ENCODE measurements around the gene NR1H3. TPM values are rescaled to one million over a fixed set of nuclear protein-coding genes. Genes with fewer than 3 reads are reported as not detected.
A peak's percentile ranks its signal among the peaks of the same experiment; 100 is the strongest.

NR1H3 gene
- total RNA-seq, 1 experiment from 2014 or later, result 147 TPM

GRCh38 chr11:47269829-47270305 lies 12.1 kb downstream of the NR1H3 start, which contains the start of gene MADD:
TSS of gene MADD (plus strand) at chr11:47270133.
- peak; percentile 91 for DNase-seq (ENCODE audit: low spot score)

DNA sequence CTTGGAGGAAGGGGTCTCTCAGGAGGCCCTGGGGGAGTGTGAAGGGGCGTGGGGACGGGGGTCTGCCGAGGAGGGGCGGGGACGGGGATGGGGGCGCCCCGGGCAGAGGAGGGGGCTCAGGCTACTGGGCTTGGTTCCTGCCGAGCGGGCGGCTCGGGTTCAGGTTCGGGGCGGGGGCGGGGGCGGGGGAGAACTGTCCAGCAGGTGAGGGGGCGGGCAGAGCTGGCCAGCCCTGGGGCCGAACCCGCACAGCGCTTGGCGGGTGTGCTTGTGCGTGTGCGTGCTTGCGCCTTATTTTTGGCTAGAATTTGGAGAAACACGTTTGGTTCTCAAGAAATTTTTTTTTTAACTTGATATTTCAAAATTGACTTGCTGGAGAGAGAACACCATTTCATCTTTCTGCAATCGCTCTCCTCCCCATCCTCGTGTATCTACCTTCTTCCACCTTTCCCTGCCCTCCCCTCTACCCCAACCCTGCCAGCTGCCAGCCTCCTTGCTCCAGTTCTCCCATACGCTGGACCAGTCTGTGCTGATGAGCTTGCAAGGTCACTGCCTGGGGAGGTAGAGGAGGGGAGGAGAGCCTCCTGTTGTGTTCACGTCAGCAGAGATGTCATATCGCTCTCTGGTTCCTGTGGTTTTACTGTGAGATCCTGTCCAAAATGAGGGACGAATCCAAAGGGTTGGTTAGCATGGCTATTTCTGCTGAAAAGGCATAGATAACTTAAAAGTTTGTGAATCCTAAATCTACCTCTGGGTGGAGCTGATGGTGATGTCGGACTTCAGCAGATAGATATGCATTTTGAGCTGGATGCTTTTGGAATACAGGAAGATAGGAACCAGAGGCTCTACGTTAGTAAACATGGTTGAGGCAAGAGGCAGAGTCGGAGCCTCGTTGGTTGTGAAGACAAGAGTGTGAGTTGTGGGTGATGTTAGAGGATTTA lies 12.8 kb downstream of the NR1H3 start:
- peak; percentile 53 for DNase-seq (ENCODE audit: low spot score)

GRCh38 chr11:47271328-47271727 lies 13.5 kb downstream of the NR1H3 start:
- DNase-seq (ENCODE audit: low spot score), result no peak

- DNase-seq (ENCODE audit: low spot score), result no peak
Observed at GRCh38 chr11:47271961-47272661, 14.3 kb downstream of the NR1H3 start.

- DNase-seq (ENCODE audit: low spot score), result no peak
Observed at GRCh38 chr11:47272706-47273105, 14.9 kb downstream of the NR1H3 start.

DNA sequence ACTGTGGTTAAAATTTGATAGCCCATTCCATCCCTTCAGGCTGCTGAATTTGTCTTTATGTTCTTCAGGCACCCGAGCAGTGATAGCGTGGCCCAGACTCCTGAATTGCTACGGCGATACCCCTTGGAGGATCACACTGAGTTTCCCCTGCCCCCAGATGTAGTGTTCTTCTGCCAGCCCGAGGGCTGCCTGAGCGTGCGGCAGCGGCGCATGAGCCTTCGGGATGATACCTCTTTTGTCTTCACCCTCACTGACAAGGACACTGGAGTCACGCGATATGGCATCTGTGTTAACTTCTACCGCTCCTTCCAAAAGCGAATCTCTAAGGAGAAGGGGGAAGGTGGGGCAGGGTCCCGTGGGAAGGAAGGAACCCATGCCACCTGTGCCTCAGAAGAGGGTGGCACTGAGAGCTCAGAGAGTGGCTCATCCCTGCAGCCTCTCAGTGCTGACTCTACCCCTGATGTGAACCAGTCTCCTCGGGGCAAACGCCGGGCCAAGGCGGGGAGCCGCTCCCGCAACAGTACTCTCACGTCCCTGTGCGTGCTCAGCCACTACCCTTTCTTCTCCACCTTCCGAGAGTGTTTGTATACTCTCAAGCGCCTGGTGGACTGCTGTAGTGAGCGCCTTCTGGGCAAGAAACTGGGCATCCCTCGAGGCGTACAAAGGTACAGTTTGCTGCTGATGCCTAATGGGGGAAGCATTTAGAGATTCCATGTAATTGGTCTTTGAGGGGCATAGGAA lies 16.9 kb downstream of the NR1H3 start:
- DNase-seq (ENCODE audit: low spot score), result no peak

DNA sequence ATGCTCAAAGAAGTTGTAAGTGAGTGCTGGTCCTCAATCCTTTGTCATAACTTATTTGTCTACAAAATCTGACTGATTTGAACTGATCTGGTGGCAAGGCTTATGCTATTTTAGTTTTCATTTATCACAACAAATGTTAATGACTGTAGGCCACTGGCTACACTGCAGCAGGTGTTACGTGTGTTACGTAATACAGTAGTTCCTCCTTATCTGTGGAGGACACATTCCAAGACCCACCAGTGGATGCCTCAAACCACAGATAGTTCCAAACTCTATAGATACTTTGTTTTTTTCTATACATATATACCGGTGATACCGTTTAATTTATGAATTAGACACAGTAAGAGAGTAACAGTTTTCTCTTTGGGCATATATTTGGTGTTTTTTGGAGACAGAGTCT lies 19.1 kb downstream of the NR1H3 start:
- DNase-seq (ENCODE audit: low spot score), result no peak

- DNase-seq (ENCODE audit: low spot score), result no peak
Observed at GRCh38 chr11:47278058-47278457, 20.3 kb downstream of the NR1H3 start.

DNA sequence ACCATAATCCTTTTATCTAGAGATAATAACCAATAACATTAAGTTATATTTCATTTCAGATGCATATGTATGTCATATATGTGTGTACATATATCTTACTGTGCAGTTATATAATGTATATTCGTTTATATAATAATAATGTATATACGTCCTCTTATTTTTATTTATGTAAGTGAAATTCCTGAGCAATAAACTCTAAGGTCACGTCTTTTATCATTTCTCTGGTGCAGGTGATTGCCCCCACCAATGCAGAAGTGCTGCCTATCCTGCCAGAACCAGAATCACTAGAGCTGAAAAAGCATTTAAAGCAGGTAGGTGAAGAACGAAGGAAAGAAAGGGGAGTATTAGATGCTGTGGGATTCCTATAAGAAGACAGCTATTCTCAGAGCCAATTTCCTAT lies 21.0 kb downstream of the NR1H3 start:
- DNase-seq (ENCODE audit: low spot score), result no peak

DNA sequence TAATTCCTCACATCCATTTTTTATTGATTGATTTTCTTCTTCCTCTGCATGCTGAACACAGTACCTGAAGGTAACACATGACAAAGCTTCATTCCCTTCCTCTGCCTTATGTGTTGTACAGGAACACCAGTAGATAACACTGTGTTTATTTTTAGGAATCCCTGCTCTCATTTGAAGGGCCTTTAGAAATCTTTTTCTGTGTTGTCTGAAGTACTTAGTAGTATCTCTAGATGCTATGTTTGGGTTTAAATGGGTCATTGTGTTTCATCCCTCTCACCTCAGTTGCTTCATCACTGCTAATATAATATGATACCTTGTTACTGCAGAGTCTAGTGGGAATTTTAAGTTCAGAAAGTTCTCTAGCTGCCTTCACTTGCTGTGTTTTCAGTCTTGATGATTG lies 22.3 kb downstream of the NR1H3 start:
- no peak for DNase-seq (ENCODE audit: low spot score)

DNA sequence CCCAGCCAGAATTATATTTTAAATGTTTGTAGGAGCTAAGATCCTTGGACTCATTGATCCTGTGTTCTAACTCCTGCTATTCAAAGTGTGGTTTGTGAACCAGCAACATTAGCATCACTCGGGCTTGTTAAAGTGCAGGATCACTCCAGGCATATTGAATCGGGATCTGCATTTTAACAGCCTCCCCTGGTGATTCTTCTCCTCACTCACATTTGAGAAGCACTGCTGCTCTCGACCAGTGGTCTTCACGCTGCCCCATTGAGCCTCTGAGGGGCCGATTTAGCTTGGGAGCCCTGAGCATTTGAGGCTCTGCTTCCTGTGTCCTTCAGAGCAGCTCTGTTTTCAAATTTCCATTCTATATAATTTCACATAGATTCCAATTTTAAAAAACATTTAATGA lies 23.1 kb downstream of the NR1H3 start:
- no peak for DNase-seq (ENCODE audit: low spot score)

GRCh38 chr11:47282462-47282861 lies 24.7 kb downstream of the NR1H3 start:
- no peak for DNase-seq (ENCODE audit: low spot score)

- DNase-seq (ENCODE audit: low spot score), result no peak
Observed at GRCh38 chr11:47284151-47284550, 26.4 kb downstream of the NR1H3 start.

DNA sequence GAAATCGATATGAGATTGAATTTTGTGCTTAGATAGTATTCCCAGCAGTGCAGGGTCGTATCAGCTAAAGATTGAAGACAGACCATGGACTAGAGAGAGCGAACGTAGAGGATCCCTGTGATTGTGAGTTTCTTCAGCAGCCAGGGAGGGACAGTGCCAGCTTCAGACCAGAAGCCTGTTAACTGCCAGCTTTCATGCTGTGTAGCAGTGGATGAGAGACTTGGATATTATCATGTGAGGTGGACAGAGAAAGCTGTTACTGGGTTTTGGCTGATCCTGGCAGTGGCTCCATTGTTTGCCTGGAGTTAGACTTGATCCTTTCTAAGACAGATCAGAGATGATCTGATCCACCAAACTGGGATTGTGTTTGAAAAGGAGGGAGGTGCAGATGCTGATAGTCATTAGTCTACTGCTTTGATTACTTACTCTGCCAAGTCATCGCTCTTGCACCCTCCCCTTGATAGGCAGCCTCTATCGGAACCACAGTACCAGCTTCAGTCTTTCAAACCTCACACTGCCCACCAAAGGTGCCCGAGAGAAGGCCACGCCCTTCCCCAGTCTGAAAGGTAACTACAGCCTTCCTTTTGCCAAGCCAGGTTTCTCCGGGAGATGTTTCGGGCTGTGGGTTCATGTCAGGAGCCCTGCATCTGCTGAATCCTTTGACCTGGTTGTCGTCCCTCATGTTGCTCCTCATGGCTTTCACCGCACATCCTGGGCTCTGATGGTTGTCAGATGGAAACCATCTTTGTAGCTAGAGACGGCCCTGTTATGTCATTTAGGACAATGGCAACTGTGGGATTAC lies 28.4 kb downstream of the NR1H3 start:
- no peak for DNase-seq (ENCODE audit: low spot score)

GRCh38 chr11:47288066-47288465 lies 30.3 kb downstream of the NR1H3 start:
- DNase-seq (ENCODE audit: low spot score), result no peak

DNA sequence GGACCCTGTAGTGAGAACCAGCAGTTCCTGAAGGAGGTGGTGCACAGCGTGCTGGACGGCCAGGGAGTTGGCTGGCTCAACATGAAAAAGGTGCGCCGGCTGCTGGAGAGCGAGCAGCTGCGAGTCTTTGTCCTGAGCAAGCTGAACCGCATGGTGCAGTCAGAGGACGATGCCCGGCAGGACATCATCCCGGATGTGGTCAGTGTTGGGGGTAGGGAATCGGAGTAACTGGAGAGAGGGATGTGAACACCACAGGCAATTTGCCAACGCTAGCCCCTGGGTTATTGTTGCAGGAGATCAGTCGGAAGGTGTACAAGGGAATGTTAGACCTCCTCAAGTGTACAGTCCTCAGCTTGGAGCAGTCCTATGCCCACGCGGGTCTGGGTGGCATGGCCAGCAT lies 32.1 kb downstream of the NR1H3 start:
- no peak for DNase-seq (ENCODE audit: low spot score)

DNA sequence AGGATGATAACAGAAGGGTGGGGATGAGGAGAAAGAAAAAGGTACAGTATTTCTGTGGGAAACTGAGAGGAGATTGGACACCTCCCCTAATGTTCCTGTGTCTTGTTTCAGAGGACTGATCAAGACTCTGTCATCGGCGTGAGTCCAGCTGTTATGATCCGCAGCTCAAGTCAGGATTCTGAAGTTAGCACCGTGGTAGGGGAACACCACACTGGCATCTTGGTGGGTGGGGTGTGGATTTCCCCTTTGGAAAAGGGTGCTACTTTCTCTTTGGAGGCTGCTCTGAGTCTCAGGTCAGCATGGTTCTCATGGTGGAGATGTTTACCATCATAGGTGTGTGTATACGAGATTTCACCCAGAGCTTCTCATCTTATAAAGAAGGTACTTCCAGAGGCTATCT lies 37.6 kb downstream of the NR1H3 start:
- no peak for DNase-seq (ENCODE audit: low spot score)

- no peak for DNase-seq (ENCODE audit: low spot score)
Observed at GRCh38 chr11:47296045-47296444, 38.2 kb downstream of the NR1H3 start.

- no peak for DNase-seq (ENCODE audit: low spot score)
Observed at GRCh38 chr11:47299078-47299477, 41.3 kb downstream of the NR1H3 start.

GRCh38 chr11:47302853-47303252 lies 45.1 kb downstream of the NR1H3 start:
- no peak for DNase-seq (ENCODE audit: low spot score)
